ENCODE results near the gene PPP1R18. TPM values are rescaled to one million over a fixed set of nuclear protein-coding genes. Genes with fewer than 3 reads are reported as not detected.

PPP1R18 gene
- total and polyA plus RNA-seq, 9 of the 15 experiments (the other 6 are each of a cell fraction or from before 2014, with no cell fraction given), result 12.0 to 99.2 (median 42.6) TPM

DNA sequence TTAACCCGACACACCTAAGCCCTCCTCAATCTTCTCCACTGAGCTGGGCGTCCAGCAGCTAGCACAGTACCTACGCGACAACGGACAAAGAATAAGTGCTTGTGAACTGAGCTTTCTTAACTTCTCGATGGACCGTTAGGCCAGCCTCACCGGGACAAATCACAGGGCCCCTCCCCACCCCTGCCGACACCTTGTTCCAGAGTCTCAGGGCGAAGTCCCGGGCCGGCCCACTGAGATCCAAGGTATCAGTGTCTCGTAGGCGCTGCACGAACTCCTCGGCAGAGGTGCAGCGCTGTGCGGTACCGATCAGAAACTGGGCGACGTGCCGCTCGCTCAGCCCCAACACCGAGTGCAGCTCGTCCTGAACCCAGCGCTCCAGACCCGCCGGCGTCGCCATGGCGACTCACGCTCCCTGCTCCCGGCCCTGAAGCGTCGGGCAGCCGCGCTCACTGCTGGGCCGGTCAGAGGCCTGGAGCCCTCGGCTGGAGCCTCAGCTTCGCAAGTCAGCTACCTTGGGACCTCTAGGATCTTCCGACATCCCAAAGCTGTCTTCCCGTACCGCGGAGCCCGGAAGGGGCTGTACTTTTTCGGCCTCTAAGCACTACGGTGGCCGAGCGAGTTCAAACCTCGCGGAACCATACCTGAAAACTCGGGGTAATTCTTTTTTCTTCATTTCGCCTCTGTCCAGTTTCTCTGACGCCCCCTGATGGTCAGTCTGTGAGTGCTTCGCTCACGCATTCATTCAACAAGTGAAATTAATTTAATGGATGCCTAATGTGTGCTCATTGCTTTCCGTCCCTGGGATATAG is 13.8 kb downstream of the PPP1R18 start, which contains the start of gene DHX16 (continued):
- TF ChIP-seq, protein P1, sequence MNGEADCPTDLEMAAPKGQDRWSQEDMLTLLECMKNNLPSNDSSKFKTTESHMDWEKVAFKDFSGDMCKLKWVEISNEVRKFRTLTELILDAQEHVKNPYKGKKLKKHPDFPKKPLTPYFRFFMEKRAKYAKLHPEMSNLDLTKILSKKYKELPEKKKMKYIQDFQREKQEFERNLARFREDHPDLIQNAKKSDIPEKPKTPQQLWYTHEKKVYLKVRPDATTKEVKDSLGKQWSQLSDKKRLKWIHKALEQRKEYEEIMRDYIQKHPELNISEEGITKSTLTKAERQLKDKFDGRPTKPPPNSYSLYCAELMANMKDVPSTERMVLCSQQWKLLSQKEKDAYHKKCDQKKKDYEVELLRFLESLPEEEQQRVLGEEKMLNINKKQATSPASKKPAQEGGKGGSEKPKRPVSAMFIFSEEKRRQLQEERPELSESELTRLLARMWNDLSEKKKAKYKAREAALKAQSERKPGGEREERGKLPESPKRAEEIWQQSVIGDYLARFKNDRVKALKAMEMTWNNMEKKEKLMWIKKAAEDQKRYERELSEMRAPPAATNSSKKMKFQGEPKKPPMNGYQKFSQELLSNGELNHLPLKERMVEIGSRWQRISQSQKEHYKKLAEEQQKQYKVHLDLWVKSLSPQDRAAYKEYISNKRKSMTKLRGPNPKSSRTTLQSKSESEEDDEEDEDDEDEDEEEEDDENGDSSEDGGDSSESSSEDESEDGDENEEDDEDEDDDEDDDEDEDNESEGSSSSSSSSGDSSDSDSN (IDR thresholded peaks at IDR 0.05; ENCODE audit: borderline replicate concordance in 1 of 2, low read depth in 2 of 2, low read length in 2 of 2), result peak in 1 of 2 experiments; percentile 80; a peak in 1 of 4 replicates
- TF ChIP-seq, protein P2, sequence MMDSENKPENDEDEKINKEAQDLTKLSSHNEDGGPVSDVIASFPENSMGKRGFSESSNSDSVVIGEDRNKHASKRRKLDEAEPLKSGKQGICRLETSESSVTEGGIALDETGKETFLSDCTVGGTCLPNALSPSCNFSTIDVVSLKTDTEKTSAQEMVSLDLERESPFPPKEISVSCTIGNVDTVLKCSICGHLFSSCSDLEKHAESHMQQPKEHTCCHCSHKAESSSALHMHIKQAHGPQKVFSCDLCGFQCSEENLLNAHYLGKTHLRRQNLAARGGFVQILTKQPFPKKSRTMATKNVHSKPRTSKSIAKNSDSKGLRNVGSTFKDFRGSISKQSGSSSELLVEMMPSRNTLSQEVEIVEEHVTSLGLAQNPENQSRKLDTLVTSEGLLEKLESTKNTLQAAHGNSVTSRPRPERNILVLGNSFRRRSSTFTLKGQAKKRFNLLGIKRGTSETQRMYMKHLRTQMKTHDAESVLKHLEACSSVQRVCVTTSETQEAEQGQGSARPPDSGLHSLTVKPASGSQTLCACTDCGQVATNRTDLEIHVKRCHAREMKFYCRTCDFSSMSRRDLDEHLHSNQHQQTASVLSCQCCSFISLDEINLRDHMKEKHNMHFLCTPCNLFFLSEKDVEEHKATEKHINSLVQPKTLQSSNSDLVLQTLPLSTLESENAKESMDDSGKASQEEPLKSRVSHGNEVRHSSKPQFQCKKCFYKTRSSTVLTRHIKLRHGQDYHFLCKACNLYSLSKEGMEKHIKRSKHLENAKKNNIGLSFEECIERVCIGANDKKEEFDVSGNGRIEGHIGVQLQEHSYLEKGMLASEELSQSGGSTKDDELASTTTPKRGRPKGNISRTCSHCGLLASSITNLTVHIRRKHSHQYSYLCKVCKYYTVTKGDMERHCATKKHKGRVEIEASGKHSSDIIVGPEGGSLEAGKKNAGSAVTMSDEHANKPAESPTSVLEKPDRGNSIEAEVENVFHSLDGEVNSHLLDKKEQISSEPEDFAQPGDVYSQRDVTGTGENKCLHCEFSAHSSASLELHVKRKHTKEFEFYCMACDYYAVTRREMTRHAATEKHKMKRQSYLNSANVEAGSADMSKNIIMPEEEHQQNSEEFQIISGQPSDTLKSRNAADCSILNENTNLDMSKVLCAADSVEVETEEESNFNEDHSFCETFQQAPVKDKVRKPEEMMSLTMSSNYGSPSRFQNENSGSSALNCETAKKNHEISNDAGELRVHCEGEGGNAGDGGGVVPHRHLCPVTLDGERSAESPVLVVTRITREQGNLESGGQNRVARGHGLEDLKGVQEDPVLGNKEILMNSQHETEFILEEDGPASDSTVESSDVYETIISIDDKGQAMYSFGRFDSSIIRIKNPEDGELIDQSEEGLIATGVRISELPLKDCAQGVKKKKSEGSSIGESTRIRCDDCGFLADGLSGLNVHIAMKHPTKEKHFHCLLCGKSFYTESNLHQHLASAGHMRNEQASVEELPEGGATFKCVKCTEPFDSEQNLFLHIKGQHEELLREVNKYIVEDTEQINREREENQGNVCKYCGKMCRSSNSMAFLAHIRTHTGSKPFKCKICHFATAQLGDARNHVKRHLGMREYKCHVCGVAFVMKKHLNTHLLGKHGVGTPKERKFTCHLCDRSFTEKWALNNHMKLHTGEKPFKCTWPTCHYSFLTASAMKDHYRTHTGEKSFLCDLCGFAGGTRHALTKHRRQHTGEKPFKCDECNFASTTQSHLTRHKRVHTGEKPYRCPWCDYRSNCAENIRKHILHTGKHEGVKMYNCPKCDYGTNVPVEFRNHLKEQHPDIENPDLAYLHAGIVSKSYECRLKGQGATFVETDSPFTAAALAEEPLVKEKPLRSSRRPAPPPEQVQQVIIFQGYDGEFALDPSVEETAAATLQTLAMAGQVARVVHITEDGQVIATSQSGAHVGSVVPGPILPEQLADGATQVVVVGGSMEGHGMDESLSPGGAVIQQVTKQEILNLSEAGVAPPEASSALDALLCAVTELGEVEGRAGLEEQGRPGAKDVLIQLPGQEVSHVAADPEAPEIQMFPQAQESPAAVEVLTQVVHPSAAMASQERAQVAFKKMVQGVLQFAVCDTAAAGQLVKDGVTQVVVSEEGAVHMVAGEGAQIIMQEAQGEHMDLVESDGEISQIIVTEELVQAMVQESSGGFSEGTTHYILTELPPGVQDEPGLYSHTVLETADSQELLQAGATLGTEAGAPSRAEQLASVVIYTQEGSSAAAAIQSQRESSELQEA (IDR thresholded peaks at IDR 0.05; ENCODE audit: low read depth), result peak; percentile 98
- no peak for TF ChIP-seq GTF2A2 (tag; IDR thresholded peaks at IDR 0.05)
- TF ChIP-seq JUNB (CRISPR knock-in tag; conservative IDR thresholded peaks at IDR 0.05), result no peak
- TF ChIP-seq TEAD1 (CRISPR knock-in tag; IDR thresholded peaks at IDR 0.05), result peak; percentile 10 to 88; a peak in 2 of 4 replicates
- peak; percentile 39 for TF ChIP-seq SMAD4 (CRISPR knock-in tag; conservative IDR thresholded peaks at IDR 0.05)
- TF ChIP-seq SLC30A9 (CRISPR knock-in tag; IDR thresholded peaks at IDR 0.05), result no peak
- TF ChIP-seq TGIF2 (CRISPR knock-in tag; IDR thresholded peaks at IDR 0.05), result no peak
- no peak for TF ChIP-seq NCOA4 (IDR thresholded peaks at IDR 0.05; ENCODE audit: partially characterized antibody)
- TF ChIP-seq, protein P3, sequence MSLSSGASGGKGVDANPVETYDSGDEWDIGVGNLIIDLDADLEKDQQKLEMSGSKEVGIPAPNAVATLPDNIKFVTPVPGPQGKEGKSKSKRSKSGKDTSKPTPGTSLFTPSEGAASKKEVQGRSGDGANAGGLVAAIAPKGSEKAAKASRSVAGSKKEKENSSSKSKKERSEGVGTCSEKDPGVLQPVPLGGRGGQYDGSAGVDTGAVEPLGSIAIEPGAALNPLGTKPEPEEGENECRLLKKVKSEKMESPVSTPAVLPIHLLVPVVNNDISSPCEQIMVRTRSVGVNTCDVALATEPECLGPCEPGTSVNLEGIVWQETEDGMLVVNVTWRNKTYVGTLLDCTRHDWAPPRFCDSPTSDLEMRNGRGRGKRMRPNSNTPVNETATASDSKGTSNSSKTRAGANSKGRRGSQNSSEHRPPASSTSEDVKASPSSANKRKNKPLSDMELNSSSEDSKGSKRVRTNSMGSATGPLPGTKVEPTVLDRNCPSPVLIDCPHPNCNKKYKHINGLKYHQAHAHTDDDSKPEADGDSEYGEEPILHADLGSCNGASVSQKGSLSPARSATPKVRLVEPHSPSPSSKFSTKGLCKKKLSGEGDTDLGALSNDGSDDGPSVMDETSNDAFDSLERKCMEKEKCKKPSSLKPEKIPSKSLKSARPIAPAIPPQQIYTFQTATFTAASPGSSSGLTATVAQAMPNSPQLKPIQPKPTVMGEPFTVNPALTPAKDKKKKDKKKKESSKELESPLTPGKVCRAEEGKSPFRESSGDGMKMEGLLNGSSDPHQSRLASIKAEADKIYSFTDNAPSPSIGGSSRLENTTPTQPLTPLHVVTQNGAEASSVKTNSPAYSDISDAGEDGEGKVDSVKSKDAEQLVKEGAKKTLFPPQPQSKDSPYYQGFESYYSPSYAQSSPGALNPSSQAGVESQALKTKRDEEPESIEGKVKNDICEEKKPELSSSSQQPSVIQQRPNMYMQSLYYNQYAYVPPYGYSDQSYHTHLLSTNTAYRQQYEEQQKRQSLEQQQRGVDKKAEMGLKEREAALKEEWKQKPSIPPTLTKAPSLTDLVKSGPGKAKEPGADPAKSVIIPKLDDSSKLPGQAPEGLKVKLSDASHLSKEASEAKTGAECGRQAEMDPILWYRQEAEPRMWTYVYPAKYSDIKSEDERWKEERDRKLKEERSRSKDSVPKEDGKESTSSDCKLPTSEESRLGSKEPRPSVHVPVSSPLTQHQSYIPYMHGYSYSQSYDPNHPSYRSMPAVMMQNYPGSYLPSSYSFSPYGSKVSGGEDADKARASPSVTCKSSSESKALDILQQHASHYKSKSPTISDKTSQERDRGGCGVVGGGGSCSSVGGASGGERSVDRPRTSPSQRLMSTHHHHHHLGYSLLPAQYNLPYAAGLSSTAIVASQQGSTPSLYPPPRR (CRISPR knock-in tag; IDR thresholded peaks at IDR 0.05; ENCODE audit: borderline replicate concordance), result peak; percentile 87; the same call in 1 of the 2 replicates
